DND-41 (cell line): ENCODE results near the gene PLEKHG2.
A peak's percentile ranks its signal among the peaks of the same experiment; 100 is the strongest.

Source experiments
- ATAC-seq: fragments of 200-7000 bp; cut with Tn5 transposase; 3 replicates; pipeline ENCODE4 v1.9.1; 2021; ENCODE audit warnings: low read depth; ENCODE audit not compliant: insufficient read depth
- DNase-seq: peaks from one replicate; pipeline ENCODE4 v3.0.0-alpha.2; 2020
- H2AFZ ChIP-seq: 2 replicates; pipeline ENCODE4 v1.6.0; 2012; ENCODE audit warnings: low read depth, low read length
- H3K27ac ChIP-seq: 2 replicates; pipeline ENCODE4 v1.5.1; 2012; ENCODE audit warnings: low read length, inconsistent platforms
- H3K27me3 ChIP-seq: fragments of 200-600 bp; sonication (generic); 2 replicates; pipeline ENCODE4 v1.6.0; 2012; ENCODE audit warnings: low read length, mild to moderate bottlenecking, inconsistent platforms; ENCODE audit not compliant: insufficient read depth, poor library complexity
- H3K36me3 ChIP-seq: 2 replicates; pipeline ENCODE4 v1.5.1; 2012; ENCODE audit warnings: low read length, inconsistent platforms; ENCODE audit not compliant: insufficient read depth
- H3K4me1 ChIP-seq: 2 replicates; pipeline ENCODE4 v1.5.1; 2012; ENCODE audit warnings: mild to moderate bottlenecking, low read length; ENCODE audit not compliant: insufficient read depth
- H3K4me2 ChIP-seq: 2 replicates; pipeline ENCODE4 v1.6.0; 2012; ENCODE audit warnings: mild to moderate bottlenecking, moderate library complexity, low read length, inconsistent platforms; ENCODE audit not compliant: insufficient read depth
- H3K4me3 ChIP-seq, 2 experiments: fragments of 200-600 bp in 1 of 2; shearing (Covaris generic) in 1 of 2; 2 replicates each; pipeline ENCODE4 v1.5.1; 2012 to 2016; ENCODE audit warnings: inconsistent platforms in 2 of 2, low read length in 2 of 2, mild to moderate bottlenecking in 2 of 2, low read depth in 1 of 2, moderate library complexity in 1 of 2
- H3K79me2 ChIP-seq: 2 replicates; pipeline ENCODE4 v1.6.0; 2012; ENCODE audit warnings: low read length, inconsistent platforms; ENCODE audit not compliant: insufficient read depth
- H3K9ac ChIP-seq: 2 replicates; pipeline ENCODE4 v1.6.0; 2012; ENCODE audit warnings: low read depth, mild to moderate bottlenecking, inconsistent platforms, low read length, moderate library complexity
- H3K9me3 ChIP-seq: 2 replicates; pipeline ENCODE4 v1.5.1; 2012; ENCODE audit warnings: low read length, moderate library complexity, mild to moderate bottlenecking, inconsistent platforms; ENCODE audit not compliant: insufficient read depth, severe bottlenecking
- H4K20me1 ChIP-seq: 2 replicates; pipeline ENCODE4 v1.6.0; 2012; ENCODE audit warnings: low read length; ENCODE audit not compliant: insufficient read depth
- CTCF ChIP-seq: IDR thresholded peaks from 2 replicates; pipeline ENCODE4 v1.5.1; 2012; ENCODE audit warnings: borderline replicate concordance, low read length, moderate library complexity, mild to moderate bottlenecking; ENCODE audit not compliant: poor library complexity, severe bottlenecking; ENCODE audit errors: extremely low read depth
- EZH2 ChIP-seq: IDR thresholded peaks from 3 replicates; pipeline ENCODE4 v1.6.1; 2012; ENCODE audit warnings: borderline replicate concordance, low read depth, mild to moderate bottlenecking, moderate library complexity, low read length, inconsistent platforms; ENCODE audit not compliant: severe bottlenecking

The PLEKHG2 gene

GRCh38 chr19:39474139-39474620 is 61.7 kb downstream of the PLEKHG2 start:
- H3K4me3 ChIP-seq: no peak overlapping the region
- TF ChIP-seq CTCF: peak; percentile 90
- TF ChIP-seq EZH2: no peak
- H2AFZ ChIP-seq: no peak overlapping the region
- peaks cover 73% of the 10 kb centered on the region for H3K36me3 ChIP-seq
- peaks cover 5% of the 10 kb centered on the region for H4K20me1 ChIP-seq
- H3K4me1 ChIP-seq: no peaks in the 10 kb centered on the region
- H3K9ac ChIP-seq: no peak overlapping the region
- no peaks in the 10 kb centered on the region for H3K27me3 ChIP-seq
- no peak overlapping the region for H3K27ac ChIP-seq
- H3K9me3 ChIP-seq: no peaks in the 10 kb centered on the region
- ATAC-seq (peak; percentile 93), DNase-seq (peak; percentile 78)
- H3K4me2 ChIP-seq: no peak overlapping the region
- H3K79me2 ChIP-seq: no peaks in the 10 kb centered on the region

- Histone ChIP-seq H3K4me3 (no peak overlapping the region), H3K4me1 (peaks cover 8% of the 10 kb centered on the region), H3K27me3 (no peaks in the 10 kb centered on the region), H4K20me1 (peaks cover 5% of the 10 kb centered on the region), H3K36me3 (peaks cover 57% of the 10 kb centered on the region), H3K9me3 (no peaks in the 10 kb centered on the region), H3K9ac (no peak overlapping the region), H2AFZ (no peak overlapping the region), H3K4me2 (no peak overlapping the region), H3K79me2 (peaks cover 1% of the 10 kb centered on the region), H3K27ac (no peak overlapping the region)
- no peak for DNase-seq
- TF ChIP-seq CTCF (no peak), EZH2 (no peak)
- no peak for ATAC-seq
Measured at GRCh38 chr19:39475748-39476147, 63.3 kb downstream of the PLEKHG2 start.
